A549 (cell line): ENCODE results near the gene MIEF1. TPM values are rescaled to one million over a fixed set of nuclear protein-coding genes. Genes with fewer than 3 reads are reported as not detected.

Source experiments
- ATAC-seq, 2 experiments: fragments of 200-7000 bp in 1 of 2; fragments of >200 bp in 1 of 2; cut with Nextera tagmentation in 1 of 2; cut with Tn5 transposase in 1 of 2; 3 replicates each; pipeline versions ENCODE4 v1.8.0 to v1.9.1; 2018 to 2020; ENCODE audit warnings: mild to moderate bottlenecking in 1 of 2, moderate library complexity in 1 of 2
- CTCF ChIA-PET: fragments of 300-600 bp; sonication (Branson Sonifier 250); formaldehyde crosslinking; extraction: SDS; loops from one replicate; lab custom pipeline; 2021; ENCODE audit warnings: antibody characterized with exemption, inconsistent platforms; lab: Yijun Ruan, JAX
- POLR2A ChIA-PET: fragments of 350-600 bp; formaldehyde crosslinking; extraction: SDS; loops from one replicate; lab custom pipeline; 2021; ENCODE audit warnings: antibody characterized with exemption, inconsistent platforms; lab: Yijun Ruan, JAX
- DNase-seq, 2 experiments: peaks; one replicate each; pipeline versions ENCODE4 v3.0.0 to v3.0.0-alpha.2; 2011 to 2016; ENCODE audit warnings: low read depth in 1 of 2, low spot score in 1 of 2
- FAIRE-seq: peaks from 2 replicates; lab custom pipeline; 2011; peaks lifted over from hg19 to GRCh38; lab: Jason Lieb, UNC
- H3K27ac ChIP-seq, 2 experiments: fragments of >200 bp; sonication (Bioruptor Twin); formaldehyde crosslinking; 3 replicates each; pipeline ENCODE4 v1.5.1; 2016 to 2017
- H3K4me1 ChIP-seq: fragments of >200 bp; sonication (Bioruptor Twin); formaldehyde crosslinking; 3 replicates; pipeline ENCODE4 v1.6.1; 2016
- H3K4me2 ChIP-seq: fragments of >200 bp; sonication (Bioruptor Twin); formaldehyde crosslinking; 3 replicates; pipeline ENCODE4 v1.6.1; 2016
- H3K4me3 ChIP-seq: fragments of >200 bp; sonication (Bioruptor Twin); formaldehyde crosslinking; 3 replicates; pipeline ENCODE4 v1.5.1; 2016
- H3K9me3 ChIP-seq: fragments of >200 bp; sonication (Bioruptor Twin); formaldehyde crosslinking; 3 replicates; pipeline ENCODE4 v1.6.1; 2016
- CBX8 ChIP-seq: fragments of 200-600 bp; sonication (generic); IDR thresholded peaks from 2 replicates; pipeline ENCODE4 v1.6.1; 2016
- CHD2 ChIP-seq: fragments of 150-350 bp; IDR thresholded peaks from 2 replicates; pipeline ENCODE4 v1.6.1; 2014; ENCODE audit warnings: low read length; ENCODE audit not compliant: partially characterized antibody
- EHMT2 ChIP-seq: fragments of 200-600 bp; sonication (generic); IDR thresholded peaks from 2 replicates; pipeline ENCODE4 v1.6.1; 2016; ENCODE audit warnings: antibody characterized with exemption, low read depth, mild to moderate bottlenecking, moderate library complexity
- ESRRA ChIP-seq: fragments of 150-350 bp; IDR thresholded peaks from 2 replicates; pipeline ENCODE4 v1.6.1; 2014; ENCODE audit warnings: mild to moderate bottlenecking, low read length, borderline replicate concordance
- FOSL2 ChIP-seq, 2 experiments: fragments of 450-650 bp in 1 of 2; fragments of >200 bp in 1 of 2; sonication (Bioruptor Twin) in 1 of 2; formaldehyde crosslinking; IDR thresholded peaks; 2 replicates each; pipeline versions ENCODE4 v1.5.0 to v1.6.1; 2016 to 2020; ENCODE audit warnings: mild to moderate bottlenecking in 1 of 2, moderate library complexity in 1 of 2
- FOXS1 ChIP-seq: fragments of 250-450 bp; sonication (Bioruptor Pico); IDR thresholded peaks from 2 replicates; pipeline ENCODE4 v1.5.0; 2020; ENCODE audit warnings: mild to moderate bottlenecking, moderate library complexity
- HEYL ChIP-seq: fragments of 250-450 bp; sonication (Bioruptor Pico); IDR thresholded peaks from 2 replicates; pipeline ENCODE4 v1.8.0; 2021; ENCODE audit warnings: mild to moderate bottlenecking, moderate library complexity
- HOXB13 ChIP-seq: fragments of 250-450 bp; sonication (Bioruptor Pico); IDR thresholded peaks from 2 replicates; pipeline ENCODE4 v1.5.0; 2020; ENCODE audit warnings: low read depth, mild to moderate bottlenecking, moderate library complexity
- JUNB ChIP-seq: fragments of >200 bp; sonication (Bioruptor Twin); formaldehyde crosslinking; IDR thresholded peaks from 2 replicates; pipeline ENCODE4 v1.6.1; 2016
- KDM1A ChIP-seq: fragments of 200-600 bp; sonication (generic); IDR thresholded peaks from 2 replicates; pipeline ENCODE4 v1.6.1; 2016; ENCODE audit warnings: low read depth, mild to moderate bottlenecking
- KDM5A ChIP-seq: fragments of 200-600 bp; sonication (generic); IDR thresholded peaks from 2 replicates; pipeline ENCODE4 v1.6.1; 2016; ENCODE audit warnings: antibody characterized with exemption, mild to moderate bottlenecking
- MAX ChIP-seq: IDR thresholded peaks from 2 replicates; pipeline ENCODE4 v1.6.1; 2012
- NPAS2 ChIP-seq: fragments of 250-450 bp; sonication (Bioruptor Pico); IDR thresholded peaks from 2 replicates; pipeline ENCODE4 v1.8.0; 2022; ENCODE audit warnings: mild to moderate bottlenecking, moderate library complexity, borderline replicate concordance
- NR3C1 ChIP-seq: fragments of >200 bp; sonication (Bioruptor Twin); formaldehyde crosslinking; IDR thresholded peaks from 3 replicates; pipeline ENCODE4 v1.6.1; 2017
- PHF8 ChIP-seq: fragments of 200-600 bp; sonication (generic); IDR thresholded peaks from 2 replicates; pipeline ENCODE4 v1.6.1; 2016; ENCODE audit warnings: low read depth, mild to moderate bottlenecking, antibody characterized with exemption, moderate library complexity, borderline replicate concordance
- POLR2AphosphoS2 ChIP-seq: conservative IDR thresholded peaks from 2 replicates; pipeline ENCODE4 v1.6.1; 2012; ENCODE audit warnings: low read length, improper control_type of control experiment, inconsistent platforms
- RAD21 ChIP-seq, 2 experiments: fragments of >200 bp in 1 of 2; sonication (Bioruptor Twin) in 1 of 2; formaldehyde crosslinking in 1 of 2; IDR thresholded peaks in 1 of 2; conservative IDR thresholded peaks in 1 of 2; 2 replicates in 1 of 2; 3 replicates in 1 of 2; pipeline ENCODE4 v1.6.1; 2012 to 2018; ENCODE audit warnings: inconsistent platforms in 1 of 2
- RFX5 ChIP-seq: fragments of 450-650 bp; IDR thresholded peaks from 2 replicates; pipeline ENCODE4 v1.7.1; 2014; ENCODE audit warnings: antibody characterized with exemption, mild to moderate bottlenecking, moderate library complexity
- TP53 ChIP-seq: fragments of 250-450 bp; sonication (Bioruptor Pico); IDR thresholded peaks from 2 replicates; pipeline ENCODE4 v1.5.0; 2021; ENCODE audit warnings: mild to moderate bottlenecking, moderate library complexity
- ZSCAN20 ChIP-seq: fragments of 250-450 bp; sonication (Bioruptor Pico); IDR thresholded peaks from 2 replicates; pipeline ENCODE4 v1.8.0; 2022; ENCODE audit warnings: mild to moderate bottlenecking, moderate library complexity
- WGBS: methylation state at CpG from one replicate; pipeline ENCODE4 v1.1.6; 2017; ENCODE audit errors: missing lambda C conversion rate; 5-methylcytosine and 5-hydroxymethylcytosine counted together
- polyA plus RNA-seq, 4 experiments: library from polyadenylated mRNA; depleted of rRNA in 3 of 4; stranded (reverse); fragments of >200 nt; fragmentation: RNase III in 1 of 4; extraction: RNeasy Plus Mini Kit Qiagen cat#74134 plus additional on column Dnase treatment in 1 of 4; gene quantifications; 2 replicates in 3 of 4; 3 replicates in 1 of 4; pipeline ENCODE4 v1.2.3, GENCODE V29; 2011 to 2017
- TF ChIP-seq, protein P1 (sequence below): fragments of >200 bp; sonication (Bioruptor Twin); formaldehyde crosslinking; IDR thresholded peaks from 3 replicates; pipeline ENCODE4 v1.5.1; 2016
- TF ChIP-seq, protein P2 (sequence below): fragments of 200-600 bp; sonication (generic); IDR thresholded peaks from 2 replicates; pipeline ENCODE4 v1.6.1; 2016; ENCODE audit warnings: antibody characterized with exemption, mild to moderate bottlenecking, moderate library complexity

The MIEF1 gene
- polyA plus RNA-seq, 2 of the 4 experiments (the other 2 are of a cell fraction) = 18.8 to 20.5 TPM

GRCh38 chr22:39493759-39494158 is 8.3 kb upstream of the MIEF1 start:
- DNase-seq (no peak), FAIRE-seq (no peak)

GRCh38 chr22:39494471-39495120 is 7.5 kb upstream of the MIEF1 start:
- ChIA-PET CTCF (interaction anchor here (1.1 to 6.7 kb wide), 16 partner anchors 7 to 538 kb away, joined by 3 to 80 read pairs (median 7); partner anchors contain the start of genes ATF4, MIEF1 and RPS19BP1), POLR2A (interaction anchor here (1.4 kb wide), 1 partner anchor 25 kb away, joined by 7 read pairs; the partner anchor contains the start of gene ATF4)
- TF ChIP-seq TP53 (CRISPR knock-in tag) (no peak), PHF8 (no peak), CBX8 (no peak), EHMT2 (no peak), HOXB13 (no peak), MAX (no peak), FOSL2 (IDR thresholded peaks at IDR 0.05) (no peak), FOSL2 (CRISPR knock-in tag; IDR thresholded peaks at IDR 0.05) (no peak), JUNB (no peak), ZSCAN20 (CRISPR knock-in tag) (no peak), KDM1A (no peak), FOXS1 (CRISPR knock-in tag) (no peak), POLR2AphosphoS2 (no peak), HEYL (CRISPR knock-in tag) (no peak), CHD2 (no peak), KDM5A (no peak), ESRRA (no peak), NR3C1 (no peak)
- TF ChIP-seq, protein P1, sequence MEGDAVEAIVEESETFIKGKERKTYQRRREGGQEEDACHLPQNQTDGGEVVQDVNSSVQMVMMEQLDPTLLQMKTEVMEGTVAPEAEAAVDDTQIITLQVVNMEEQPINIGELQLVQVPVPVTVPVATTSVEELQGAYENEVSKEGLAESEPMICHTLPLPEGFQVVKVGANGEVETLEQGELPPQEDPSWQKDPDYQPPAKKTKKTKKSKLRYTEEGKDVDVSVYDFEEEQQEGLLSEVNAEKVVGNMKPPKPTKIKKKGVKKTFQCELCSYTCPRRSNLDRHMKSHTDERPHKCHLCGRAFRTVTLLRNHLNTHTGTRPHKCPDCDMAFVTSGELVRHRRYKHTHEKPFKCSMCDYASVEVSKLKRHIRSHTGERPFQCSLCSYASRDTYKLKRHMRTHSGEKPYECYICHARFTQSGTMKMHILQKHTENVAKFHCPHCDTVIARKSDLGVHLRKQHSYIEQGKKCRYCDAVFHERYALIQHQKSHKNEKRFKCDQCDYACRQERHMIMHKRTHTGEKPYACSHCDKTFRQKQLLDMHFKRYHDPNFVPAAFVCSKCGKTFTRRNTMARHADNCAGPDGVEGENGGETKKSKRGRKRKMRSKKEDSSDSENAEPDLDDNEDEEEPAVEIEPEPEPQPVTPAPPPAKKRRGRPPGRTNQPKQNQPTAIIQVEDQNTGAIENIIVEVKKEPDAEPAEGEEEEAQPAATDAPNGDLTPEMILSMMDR = no peak
- H3K4me2 ChIP-seq = no peak overlapping the region
- no peaks in the 10 kb centered on the region for H3K9me3 ChIP-seq
- 68% methylated on average over 8 of the region's 10 CpGs for WGBS
- FAIRE-seq = no peak
- ATAC-seq = no peak
- H3K27ac ChIP-seq = no peak overlapping the region
- H3K4me1 ChIP-seq = no peaks in the 10 kb centered on the region
- no peak for DNase-seq
- no peak overlapping the region for H3K4me3 ChIP-seq

More at GRCh38 chr22:39493759-39494158, 8.3 kb upstream of the MIEF1 start:
- no peak overlapping the region for H3K4me2 ChIP-seq
- H3K4me1 ChIP-seq = no peaks in the 10 kb centered on the region
- no peak for ATAC-seq
- POLR2A ChIA-PET = interaction anchor here (1.4 kb wide), 1 partner anchor 26 kb away, joined by 7 read pairs; the partner anchor contains the start of gene ATF4
- CTCF ChIA-PET = interaction anchor here (0.8 to 6.7 kb wide), 21 partner anchors 8 to 539 kb away, joined by 3 to 80 read pairs (median 6); partner anchors contain the start of genes ATF4, MIEF1 and RPS19BP1
- H3K9me3 ChIP-seq = no peaks in the 10 kb centered on the region
- TF ChIP-seq RFX5 = no peak
- H3K27ac ChIP-seq = no peak overlapping the region
- WGBS = 41% methylated on average over 4 of the region's 4 CpGs
- H3K4me3 ChIP-seq = no peak overlapping the region

DNA sequence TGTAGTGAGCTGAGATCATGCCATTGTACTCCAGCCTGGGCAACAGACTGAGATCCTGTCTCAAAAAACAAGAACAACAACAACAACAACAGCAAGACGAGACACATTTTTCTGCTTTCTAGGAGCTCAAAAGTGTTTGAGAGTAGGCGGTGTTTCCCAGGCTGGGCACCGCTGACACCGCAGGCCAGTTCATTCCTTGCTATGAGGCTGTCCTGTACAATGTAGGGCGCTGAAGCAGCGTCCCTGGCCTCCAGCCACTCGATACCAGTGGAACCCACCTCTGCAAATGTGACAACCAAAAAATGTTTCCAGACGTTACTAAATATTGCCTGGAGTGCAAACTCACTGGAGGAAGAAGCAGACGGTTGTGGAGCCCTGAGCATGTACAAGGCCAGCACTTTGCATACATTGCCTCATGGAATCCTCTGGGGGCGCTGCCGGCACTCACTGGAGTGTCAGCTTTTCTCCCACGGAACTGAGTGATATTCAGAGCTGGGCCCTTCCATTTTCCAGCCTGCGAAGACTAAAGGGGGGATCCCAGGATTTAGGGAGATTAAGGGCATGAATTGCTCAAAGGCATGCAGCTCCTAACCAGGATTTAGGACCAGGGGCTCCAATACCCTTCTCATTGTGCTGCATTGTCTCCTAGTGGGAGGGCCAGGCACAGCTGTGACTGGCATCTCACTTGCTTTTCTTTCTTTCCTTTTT is 5.8 kb upstream of the MIEF1 start:
- Histone ChIP-seq H3K9me3 (no peaks in the 10 kb centered on the region), H3K4me1 (peaks cover under 1% of the 10 kb centered on the region; the same call in 1 of the 3 replicates), H3K4me2 (no peak overlapping the region), H3K27ac (no peak overlapping the region), H3K4me3 (no peak overlapping the region)
- DNase-seq (peak; percentile 48 to 69), FAIRE-seq (no peak), ATAC-seq (peak; percentile 90 to 93)
- 54% methylated on average over 9 of the region's 13 CpGs for WGBS
- ChIA-PET POLR2A (interaction anchor here (0.7 to 1.4 kb wide), 3 partner anchors 22 to 851 kb away, joined by 3 to 6 read pairs (median 3); partner anchors contain the start of gene ATF4), CTCF (interaction anchor here (0.6 to 4.4 kb wide), 18 partner anchors 9 to 544 kb away, joined by 3 to 35 read pairs (median 4); no protein-coding TSS in a partner anchor)
- TF ChIP-seq RAD21 (conservative IDR thresholded peaks at IDR 0.05 in 1 of 2, IDR thresholded peaks at IDR 0.05 in 1 of 2) (peak in 1 of 2 experiments; percentile 12; a peak in 1 of 5 replicates), NPAS2 (CRISPR knock-in tag) (no peak)
- TF ChIP-seq, protein P2, sequence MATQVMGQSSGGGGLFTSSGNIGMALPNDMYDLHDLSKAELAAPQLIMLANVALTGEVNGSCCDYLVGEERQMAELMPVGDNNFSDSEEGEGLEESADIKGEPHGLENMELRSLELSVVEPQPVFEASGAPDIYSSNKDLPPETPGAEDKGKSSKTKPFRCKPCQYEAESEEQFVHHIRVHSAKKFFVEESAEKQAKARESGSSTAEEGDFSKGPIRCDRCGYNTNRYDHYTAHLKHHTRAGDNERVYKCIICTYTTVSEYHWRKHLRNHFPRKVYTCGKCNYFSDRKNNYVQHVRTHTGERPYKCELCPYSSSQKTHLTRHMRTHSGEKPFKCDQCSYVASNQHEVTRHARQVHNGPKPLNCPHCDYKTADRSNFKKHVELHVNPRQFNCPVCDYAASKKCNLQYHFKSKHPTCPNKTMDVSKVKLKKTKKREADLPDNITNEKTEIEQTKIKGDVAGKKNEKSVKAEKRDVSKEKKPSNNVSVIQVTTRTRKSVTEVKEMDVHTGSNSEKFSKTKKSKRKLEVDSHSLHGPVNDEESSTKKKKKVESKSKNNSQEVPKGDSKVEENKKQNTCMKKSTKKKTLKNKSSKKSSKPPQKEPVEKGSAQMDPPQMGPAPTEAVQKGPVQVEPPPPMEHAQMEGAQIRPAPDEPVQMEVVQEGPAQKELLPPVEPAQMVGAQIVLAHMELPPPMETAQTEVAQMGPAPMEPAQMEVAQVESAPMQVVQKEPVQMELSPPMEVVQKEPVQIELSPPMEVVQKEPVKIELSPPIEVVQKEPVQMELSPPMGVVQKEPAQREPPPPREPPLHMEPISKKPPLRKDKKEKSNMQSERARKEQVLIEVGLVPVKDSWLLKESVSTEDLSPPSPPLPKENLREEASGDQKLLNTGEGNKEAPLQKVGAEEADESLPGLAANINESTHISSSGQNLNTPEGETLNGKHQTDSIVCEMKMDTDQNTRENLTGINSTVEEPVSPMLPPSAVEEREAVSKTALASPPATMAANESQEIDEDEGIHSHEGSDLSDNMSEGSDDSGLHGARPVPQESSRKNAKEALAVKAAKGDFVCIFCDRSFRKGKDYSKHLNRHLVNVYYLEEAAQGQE = no peak
- TF ChIP-seq, protein P1 = peak; percentile 53
